GM21447 (cell line): ENCODE measurements around the gene FZD4.
"Not testable (repeated sequence)": the region's sequence is repeated elsewhere in the genome, so short reads cannot be mapped to it uniquely, and the experiment has no call there.

Experiments used
- ATAC-seq: cut with Tn5 transposase; IDR thresholded peaks from one replicate; pipeline ENCODE4 v1.9.1; 2021; ENCODE audit not compliant: unreplicated experiment

The FZD4 gene

GRCh38 chr11:86938203-86938899 lies 16.8 kb downstream of the FZD4 start:
- no peak for ATAC-seq

- not testable (repeated sequence) for ATAC-seq
These were observed 17.9 kb downstream of the FZD4 start for GRCh38 chr11:86937193-86937806.

DNA sequence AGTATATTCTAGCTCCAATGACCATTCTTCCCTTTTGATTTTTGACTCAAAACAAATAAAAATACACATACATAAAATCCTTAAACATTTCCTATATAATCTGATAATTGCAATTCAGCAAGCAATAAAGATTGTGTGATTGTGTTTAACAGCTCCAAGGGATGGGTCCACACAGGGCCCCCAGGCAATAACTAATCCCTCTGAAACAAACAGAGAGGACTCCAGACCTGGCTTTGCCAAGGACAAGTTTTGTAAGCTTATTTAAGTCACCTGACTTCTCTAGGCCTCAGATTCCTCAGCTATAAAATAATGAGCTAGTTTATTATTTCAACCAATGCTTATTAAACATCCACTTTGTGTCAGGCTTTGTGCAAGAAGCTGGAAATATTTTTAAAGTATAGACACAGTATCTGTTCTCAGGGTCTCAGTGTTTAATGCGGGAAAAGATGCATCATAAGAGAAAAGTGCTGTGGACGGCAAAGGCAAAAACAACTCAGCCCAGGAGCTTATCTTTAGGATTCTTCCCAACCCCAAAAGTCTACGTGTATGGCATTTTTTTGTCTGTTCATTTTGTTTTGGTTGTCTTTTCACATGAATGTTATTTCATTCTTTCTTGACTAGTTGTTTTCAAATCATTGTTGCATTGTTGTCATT lies 20.1 kb downstream of the FZD4 start:
- no peak for ATAC-seq

- ATAC-seq = no peak
These were observed 20.7 kb downstream of the FZD4 start for GRCh38 chr11:86934582-86934900.

DNA sequence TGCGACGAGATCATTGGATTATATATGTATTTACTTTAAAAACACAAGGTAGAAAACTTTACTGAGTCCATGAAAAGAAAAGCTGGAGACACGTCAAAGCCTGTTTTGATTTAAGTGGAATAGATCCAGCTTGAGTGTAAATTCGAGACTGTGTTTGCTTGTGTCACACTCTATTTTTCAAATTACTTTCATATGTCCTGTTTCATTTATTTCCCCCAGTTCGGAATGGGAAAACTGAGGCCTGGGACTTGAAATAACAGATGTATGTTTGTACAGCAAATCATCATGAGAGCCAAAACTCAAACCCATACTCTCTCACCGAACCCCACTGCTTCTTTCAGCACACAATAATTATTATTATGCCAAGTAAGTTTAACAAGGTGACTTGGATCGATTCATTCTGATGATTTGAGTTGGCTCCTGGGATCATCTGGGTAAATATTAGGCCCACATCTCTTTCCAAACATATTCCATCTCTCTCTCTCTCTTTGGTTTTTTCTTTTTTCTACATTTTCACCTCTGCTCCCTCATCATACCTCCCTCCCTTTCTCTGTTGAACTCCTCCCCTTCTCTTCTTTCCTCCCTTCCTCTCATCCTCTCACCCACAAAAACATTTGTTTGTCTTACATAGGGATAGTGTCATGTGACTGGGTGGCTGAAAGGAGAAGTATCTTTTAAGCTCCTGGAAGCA lies 21.2 kb downstream of the FZD4 start:
- no peak for ATAC-seq

DNA sequence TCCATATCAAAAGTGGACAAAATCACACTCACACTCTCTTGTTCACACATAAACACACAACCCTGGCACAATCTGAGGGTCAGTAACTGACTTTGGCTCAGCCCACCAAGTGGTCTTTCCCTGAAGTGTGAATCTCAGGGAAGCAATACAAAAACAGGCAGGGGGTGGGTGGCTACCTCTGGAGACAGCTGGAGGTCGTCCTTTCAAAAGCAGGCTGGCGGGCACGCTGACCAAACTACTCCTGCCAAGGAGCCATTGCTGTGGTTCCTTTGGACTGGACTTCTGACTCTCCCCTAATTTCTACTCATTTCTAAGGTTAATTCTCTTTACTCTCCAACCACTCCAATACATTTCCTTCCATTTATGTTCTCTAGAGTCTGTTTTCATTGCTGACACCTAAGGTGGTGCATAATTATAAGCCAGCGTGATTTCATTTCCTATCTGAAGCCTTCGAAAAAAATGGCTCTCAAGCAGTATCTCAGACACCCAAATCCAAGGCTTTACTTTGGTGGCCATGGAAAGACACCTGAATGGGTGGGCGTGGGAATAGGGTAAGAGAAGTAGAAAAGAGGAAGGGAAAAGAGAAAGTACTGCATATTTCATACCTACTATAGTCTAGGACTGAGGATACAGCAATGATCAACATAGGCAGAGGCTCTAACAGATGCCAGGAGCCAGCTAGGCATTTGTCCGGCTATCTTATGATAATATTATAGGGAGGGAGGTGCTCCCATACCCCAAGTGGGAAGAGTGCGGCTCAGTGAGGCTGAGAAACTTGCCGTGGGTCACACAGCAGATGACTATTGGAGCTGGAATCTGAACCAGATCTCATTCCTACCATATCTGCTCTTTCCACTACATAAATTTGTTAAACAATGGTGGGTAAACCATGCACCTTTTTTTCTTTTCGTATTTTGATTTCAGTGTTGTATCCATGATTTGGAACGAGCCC lies 22.0 kb downstream of the FZD4 start:
- ATAC-seq = no peak

DNA sequence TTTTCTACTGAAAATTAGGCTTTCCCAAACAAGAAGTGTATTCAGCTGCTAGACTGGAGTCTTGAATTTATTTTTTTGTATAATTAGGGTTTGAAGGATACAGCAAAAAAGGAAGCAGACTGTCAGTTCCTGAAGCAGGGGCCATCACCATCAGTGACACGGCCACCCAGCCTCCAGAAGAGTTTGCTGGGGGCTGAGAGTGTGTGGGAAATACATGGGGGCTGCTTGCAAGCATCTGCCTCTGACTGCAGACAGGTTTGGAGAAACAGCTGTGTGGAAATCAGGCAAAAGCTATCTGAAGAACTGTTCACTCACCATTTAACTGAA lies 23.0 kb downstream of the FZD4 start:
- ATAC-seq = no peak

DNA sequence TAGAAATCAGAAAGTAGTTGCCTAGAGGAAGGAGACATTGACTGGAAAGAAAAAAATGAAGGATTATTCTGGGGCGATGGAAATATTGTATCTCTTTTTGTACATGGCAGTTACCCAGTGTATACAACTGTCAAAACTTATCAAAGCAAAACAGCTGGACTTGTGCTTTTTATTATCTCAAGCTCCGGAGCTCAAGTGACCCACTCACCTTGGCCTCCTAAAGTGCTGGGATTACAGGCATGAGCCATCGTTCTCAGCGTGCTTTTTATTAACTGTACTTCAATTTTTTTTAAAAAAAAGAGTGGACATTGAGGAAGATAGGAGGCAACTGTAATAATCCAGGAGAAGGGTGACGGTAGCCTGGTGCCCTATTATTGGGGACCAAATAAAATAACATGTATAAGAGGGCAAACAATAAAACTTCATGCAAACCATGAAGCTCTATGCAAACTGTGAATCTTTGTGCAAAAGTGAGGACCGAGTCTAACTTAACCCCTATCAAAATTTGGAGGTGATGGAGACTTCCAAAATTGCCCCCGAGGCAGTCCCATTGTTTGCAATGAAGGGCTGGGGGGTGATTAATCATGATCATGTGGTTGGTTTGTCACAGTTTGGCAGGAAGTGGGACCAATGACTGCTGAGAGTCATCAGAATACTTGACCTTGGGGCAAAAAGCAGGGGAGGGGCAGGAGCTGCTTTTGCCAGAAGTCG lies 23.5 kb downstream of the FZD4 start:
- ATAC-seq = no peak

- ATAC-seq = no peak
These were observed 24.1 kb downstream of the FZD4 start for GRCh38 chr11:86930957-86931547.

DNA sequence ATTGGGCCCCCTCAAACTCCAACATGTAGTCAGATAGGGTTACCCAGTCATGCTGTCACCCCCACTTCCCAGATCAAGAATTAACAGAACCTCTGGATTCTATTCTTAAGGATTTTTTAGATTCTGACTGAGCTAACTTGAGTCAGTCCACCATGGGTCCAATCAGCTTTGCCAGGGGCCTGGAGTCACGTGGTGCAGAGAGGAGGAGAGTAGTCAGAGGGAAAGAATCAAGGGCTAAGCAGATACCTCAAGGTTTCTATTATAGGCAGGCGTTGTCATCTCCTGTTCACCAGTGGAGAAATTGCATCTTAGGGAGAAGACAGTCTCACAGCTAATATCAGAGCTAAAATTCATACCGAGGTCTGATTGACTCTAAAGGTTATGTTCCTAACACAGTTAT lies 28.2 kb downstream of the FZD4 start:
- no peak for ATAC-seq

GRCh38 chr11:86923999-86924766 lies 31.0 kb downstream of the FZD4 start:
- ATAC-seq = no peak

GRCh38 chr11:86922225-86922624 lies 33.0 kb downstream of the FZD4 start:
- no peak for ATAC-seq

DNA sequence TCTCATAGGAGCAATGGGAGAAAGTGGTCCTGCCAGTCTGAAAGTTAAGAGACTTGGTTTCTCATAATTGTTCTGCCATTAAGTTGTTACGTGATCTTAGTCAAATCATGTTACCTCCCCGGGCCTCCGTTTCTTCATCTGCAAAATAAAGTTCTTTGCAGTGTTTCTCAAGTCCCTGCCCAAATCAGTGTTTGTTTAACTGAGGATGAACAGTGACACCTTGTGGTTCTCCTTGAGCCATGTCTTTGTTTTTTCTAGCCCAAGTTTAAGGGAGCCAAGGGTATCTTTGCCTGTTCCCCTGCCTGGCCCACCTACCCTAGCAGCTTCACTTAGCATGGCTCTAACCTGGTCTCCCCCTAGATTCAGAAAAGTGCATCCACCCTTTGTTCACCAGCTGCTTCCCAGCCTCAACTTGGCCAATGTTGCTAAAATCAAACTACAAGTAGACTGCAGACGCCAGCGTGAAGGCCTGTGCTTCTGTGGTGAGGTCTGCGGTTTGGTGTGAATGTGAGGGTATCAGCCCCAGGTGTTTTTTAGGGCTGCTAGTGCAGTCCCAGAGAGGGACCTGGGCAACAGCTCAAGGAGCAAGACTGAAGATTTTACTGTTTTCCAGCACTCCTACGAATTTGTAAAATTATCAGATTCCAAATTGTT lies 35.5 kb downstream of the FZD4 start:
- no peak for ATAC-seq

GRCh38 chr11:86918973-86919372 lies 36.2 kb downstream of the FZD4 start:
- ATAC-seq = no peak

DNA sequence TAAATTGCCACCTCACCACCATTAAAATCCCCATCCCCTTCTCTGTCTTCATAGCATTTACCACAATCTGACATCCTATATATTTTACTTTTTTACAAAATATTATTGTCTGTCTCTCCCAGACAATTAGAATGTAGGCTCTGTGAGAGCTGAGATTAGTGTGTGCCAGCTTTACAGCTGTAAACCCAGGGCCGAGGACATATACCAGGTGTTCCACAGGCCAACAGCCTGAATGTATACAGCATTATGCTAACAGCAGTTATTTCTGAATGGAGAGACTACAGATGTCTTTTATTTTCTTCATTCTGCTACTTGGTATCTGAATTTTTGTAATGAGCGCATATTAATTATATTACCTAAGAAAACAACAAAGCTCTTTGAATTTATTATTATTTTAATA lies 36.7 kb downstream of the FZD4 start:
- ATAC-seq = no peak

- no peak for ATAC-seq
These were observed 37.6 kb downstream of the FZD4 start for GRCh38 chr11:86917589-86917988.

GRCh38 chr11:86916330-86916729 lies 38.9 kb downstream of the FZD4 start:
- ATAC-seq = no peak

- not testable (repeated sequence) for ATAC-seq
These were observed 39.3 kb downstream of the FZD4 start for GRCh38 chr11:86915850-86916249.
